HT-29 (cell line): Measurements from ENCODE around the gene PPIE. TPM values are rescaled to one million over a fixed set of nuclear protein-coding genes. Genes with fewer than 3 reads are reported as not detected.
"Not testable (repeated sequence)": the region's sequence is repeated elsewhere in the genome, so short reads cannot be mapped to it uniquely, and the experiment has no call there.

Experiments used
- DNase-seq: peaks from one replicate; pipeline ENCODE4 v3.0.0-alpha.2; 2015; ENCODE audit warnings: low spot score
- total RNA-seq: library from RNA; depleted of rRNA; stranded (reverse); fragments of >200 nt; shearing (Covaris generic); gene quantifications from 2 replicates; pipeline ENCODE4 v1.2.3, GENCODE V29; 2014

PPIE gene
- total RNA-seq, 1 experiment from 2014 or later, result 38.8 TPM

- no peak for DNase-seq
Observed at GRCh38 chr1:39777306-39777705, 38.6 kb downstream of the PPIE start.

GRCh38 chr1:39777896-39778295 is 39.2 kb downstream of the PPIE start:
- DNase-seq, result not testable (repeated sequence)

- not testable (repeated sequence) for DNase-seq
Observed at GRCh38 chr1:39778463-39779099, 39.9 kb downstream of the PPIE start.

GRCh38 chr1:39779137-39779536 is 40.5 kb downstream of the PPIE start:
- no peak for DNase-seq

GRCh38 chr1:39779821-39780220 is 41.1 kb downstream of the PPIE start:
- no peak for DNase-seq

GRCh38 chr1:39781349-39781715 is 42.6 kb downstream of the PPIE start:
- DNase-seq, result no peak

- no peak for DNase-seq
Observed at GRCh38 chr1:39782103-39782502, 43.4 kb downstream of the PPIE start.

- not testable (repeated sequence) for DNase-seq
Observed at GRCh38 chr1:39782685-39783084, 44.0 kb downstream of the PPIE start.

- not testable (repeated sequence) for DNase-seq
Observed at GRCh38 chr1:39786303-39787107, 47.8 kb downstream of the PPIE start.

GRCh38 chr1:39787108-39787375 is 48.4 kb downstream of the PPIE start:
- DNase-seq, result not testable (repeated sequence)

- DNase-seq, result no peak
Observed at GRCh38 chr1:39787468-39787867, 48.8 kb downstream of the PPIE start.

GRCh38 chr1:39787964-39788363 is 49.3 kb downstream of the PPIE start:
- not testable (repeated sequence) for DNase-seq

GRCh38 chr1:39788426-39788757 is 49.7 kb downstream of the PPIE start:
- DNase-seq, result no peak

GRCh38 chr1:39788758-39789570 is 50.3 kb downstream of the PPIE start, which contains the start of gene BMP8B:
Gene BMP8B, minus strand, starts transcription at chr1:39788865. Its CDS starts 380 bp downstream, at chr1:39788485.
- peak; percentile 69 for DNase-seq

GRCh38 chr1:39789571-39790110 is 51.0 kb downstream of the PPIE start:
- DNase-seq, result no peak

- DNase-seq, result no peak
Observed at GRCh38 chr1:39791838-39792237, 53.2 kb downstream of the PPIE start.

GRCh38 chr1:39795651-39796050 is 57.0 kb downstream of the PPIE start:
- DNase-seq, result no peak

GRCh38 chr1:39798859-39799769 is 60.4 kb downstream of the PPIE start:
- peak; percentile 95 for DNase-seq

- DNase-seq, result peak; percentile 81
Observed at GRCh38 chr1:39799770-39800470, 61.2 kb downstream of the PPIE start.

GRCh38 chr1:39800471-39800835 is 61.8 kb downstream of the PPIE start:
- no peak for DNase-seq
